Kidney epithelial cell (primary cell): Measurements from ENCODE around the gene TCHHL1. TPM values are rescaled to one million over a fixed set of nuclear protein-coding genes. Genes with fewer than 3 reads are reported as not detected.

Experiments
- DNase-seq: peaks from one replicate; pipeline ENCODE4 v3.0.0-alpha.2; 2010; ENCODE audit warnings: low read depth
- H3K27me3 ChIP-seq: 2 replicates; pipeline ENCODE4 v1.6.0; 2011; ENCODE audit warnings: low read length; ENCODE audit not compliant: control insufficient read depth, insufficient read depth
- H3K36me3 ChIP-seq: 2 replicates; pipeline ENCODE4 v1.5.1; 2011; ENCODE audit warnings: low read length; ENCODE audit not compliant: control insufficient read depth, insufficient read depth
- H3K4me3 ChIP-seq: 2 replicates; pipeline ENCODE4 v1.5.1; 2011; ENCODE audit warnings: low read depth, mild to moderate bottlenecking, control low read depth, low read length
- CTCF ChIP-seq: IDR thresholded peaks from 2 replicates; pipeline ENCODE4 v1.5.1; 2011; ENCODE audit warnings: mild to moderate bottlenecking, moderate library complexity, low read length, control low read depth, inconsistent platforms; ENCODE audit not compliant: insufficient read depth, poor library complexity, severe bottlenecking
- total RNA-seq: library from RNA; depleted of rRNA; stranded (reverse); fragments of >200 nt; gene quantifications from 2 replicates; pipeline ENCODE4 v1.2.3, GENCODE V29; 2015

Gene TCHHL1
- total RNA-seq, 1 donor from 2014 or later: not detected

GRCh38 chr1:152078831-152079441 is 9.9 kb downstream of the TCHHL1 start:
- DNase-seq: no peak
- Histone ChIP-seq H3K36me3 (no peaks in the 10 kb centered on the region), H3K27me3 (peaks cover 2% of the 10 kb centered on the region), H3K4me3 (no peak overlapping the region)
- TF ChIP-seq CTCF: no peak

GRCh38 chr1:152072311-152072710 is 16.6 kb downstream of the TCHHL1 start:
- Histone ChIP-seq H3K27me3 (peaks cover 2% of the 10 kb centered on the region), H3K36me3 (no peaks in the 10 kb centered on the region), H3K4me3 (no peak overlapping the region)
- TF ChIP-seq CTCF: no peak
- DNase-seq: no peak

- DNase-seq: no peak
- TF ChIP-seq CTCF: no peak
- Histone ChIP-seq H3K27me3 (peaks cover 2% of the 10 kb centered on the region), H3K36me3 (no peaks in the 10 kb centered on the region), H3K4me3 (no peak overlapping the region)
Measured at GRCh38 chr1:152071123-152071522, 17.7 kb downstream of the TCHHL1 start.

GRCh38 chr1:152067929-152068328 is 20.9 kb downstream of the TCHHL1 start:
- H3K36me3 ChIP-seq: no peaks in the 10 kb centered on the region
- peaks cover 2% of the 10 kb centered on the region for H3K27me3 ChIP-seq
- DNase-seq: no peak
- no peak for TF ChIP-seq CTCF
- H3K4me3 ChIP-seq: no peak overlapping the region

GRCh38 chr1:152067150-152067549 is 21.7 kb downstream of the TCHHL1 start:
- H3K27me3 ChIP-seq: peaks cover 2% of the 10 kb centered on the region

More at GRCh38 chr1:152067150-152067549, 21.7 kb downstream of the TCHHL1 start:
- Histone ChIP-seq H3K4me3 (no peak overlapping the region), H3K36me3 (no peaks in the 10 kb centered on the region)
- TF ChIP-seq CTCF: no peak
- DNase-seq: no peak
